ENCODE measurements around the gene USP17L24.
"Not testable (repeated sequence)": the region's sequence is repeated elsewhere in the genome, so short reads cannot be mapped to it uniquely, and the experiment has no call there.

USP17L24 gene, protein sequence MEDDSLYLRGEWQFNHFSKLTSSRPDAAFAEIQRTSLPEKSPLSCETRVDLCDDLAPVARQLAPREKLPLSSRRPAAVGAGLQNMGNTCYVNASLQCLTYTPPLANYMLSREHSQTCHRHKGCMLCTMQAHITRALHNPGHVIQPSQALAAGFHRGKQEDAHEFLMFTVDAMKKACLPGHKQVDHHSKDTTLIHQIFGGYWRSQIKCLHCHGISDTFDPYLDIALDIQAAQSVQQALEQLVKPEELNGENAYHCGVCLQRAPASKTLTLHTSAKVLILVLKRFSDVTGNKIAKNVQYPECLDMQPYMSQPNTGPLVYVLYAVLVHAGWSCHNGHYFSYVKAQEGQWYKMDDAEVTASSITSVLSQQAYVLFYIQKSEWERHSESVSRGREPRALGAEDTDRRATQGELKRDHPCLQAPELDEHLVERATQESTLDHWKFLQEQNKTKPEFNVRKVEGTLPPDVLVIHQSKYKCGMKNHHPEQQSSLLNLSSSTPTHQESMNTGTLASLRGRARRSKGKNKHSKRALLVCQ

DNA sequence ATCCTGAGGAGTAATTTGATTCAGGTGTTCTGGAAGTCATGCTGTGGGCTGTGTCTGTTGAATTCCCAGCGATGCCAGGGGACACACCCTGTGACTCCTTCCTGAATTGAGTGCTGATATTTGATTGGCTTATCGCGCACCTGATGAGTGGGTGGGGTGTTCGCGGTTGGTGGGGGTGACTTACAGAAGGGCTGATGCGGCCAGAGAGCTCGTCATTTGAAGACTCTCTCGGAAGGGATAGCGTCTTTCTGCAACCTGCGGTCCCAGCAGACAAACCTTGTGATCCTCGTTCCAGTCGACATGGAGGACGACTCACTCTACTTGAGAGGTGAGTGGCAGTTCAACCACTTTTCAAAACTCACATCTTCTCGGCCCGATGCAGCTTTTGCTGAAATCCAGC is at the start of gene USP17L24:
Gene USP17L24, plus strand, starts transcription at position 301 of the 400 bp plus-strand sequence. Its CDS starts 0 bp downstream, at position 301.
- DNase-seq (ENCODE audit: low read depth in 2 of 2, low spot score in 1 of 2) = not testable (repeated sequence)

DNA sequence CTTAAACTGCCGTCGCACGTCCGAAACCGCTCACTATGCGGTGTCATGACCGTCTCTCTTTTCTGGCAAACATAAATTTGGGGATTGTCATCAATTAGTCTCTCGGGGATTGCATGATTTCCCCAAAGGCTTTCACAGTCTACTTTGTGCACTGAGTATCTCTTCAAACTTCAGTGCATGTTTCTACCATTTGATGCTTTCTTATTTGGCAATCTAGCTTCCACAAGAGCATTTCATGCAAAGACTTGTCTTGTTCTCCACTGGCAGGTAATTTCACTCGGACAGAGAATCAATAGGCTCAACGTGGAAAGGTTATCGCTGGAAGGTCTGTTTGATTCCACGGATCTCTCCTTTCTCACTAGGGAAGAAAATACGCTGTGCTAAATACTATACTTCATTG is 774 bp upstream of the USP17L24 start:
- DNase-seq (ENCODE audit: low read depth in 2 of 2, low spot score in 1 of 2) = not testable (repeated sequence)

DNA sequence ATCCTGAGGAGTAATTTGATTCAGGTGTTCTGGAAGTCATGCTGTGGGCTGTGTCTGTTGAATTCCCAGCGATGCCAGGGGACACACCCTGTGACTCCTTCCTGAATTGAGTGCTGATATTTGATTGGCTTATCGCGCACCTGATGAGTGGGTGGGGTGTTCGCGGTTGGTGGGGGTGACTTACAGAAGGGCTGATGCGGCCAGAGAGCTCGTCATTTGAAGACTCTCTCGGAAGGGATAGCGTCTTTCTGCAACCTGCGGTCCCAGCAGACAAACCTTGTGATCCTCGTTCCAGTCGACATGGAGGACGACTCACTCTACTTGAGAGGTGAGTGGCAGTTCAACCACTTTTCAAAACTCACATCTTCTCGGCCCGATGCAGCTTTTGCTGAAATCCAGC is 4.6 kb downstream of the USP17L24 start, which contains the start of gene USP17L25:
Gene USP17L25, plus strand, starts transcription at position 301 of the 400 bp plus-strand sequence. Its CDS starts 0 bp downstream, at position 301.
- DNase-seq (ENCODE audit: low read depth in 2 of 2, low spot score in 1 of 2) = not testable (repeated sequence)

DNA sequence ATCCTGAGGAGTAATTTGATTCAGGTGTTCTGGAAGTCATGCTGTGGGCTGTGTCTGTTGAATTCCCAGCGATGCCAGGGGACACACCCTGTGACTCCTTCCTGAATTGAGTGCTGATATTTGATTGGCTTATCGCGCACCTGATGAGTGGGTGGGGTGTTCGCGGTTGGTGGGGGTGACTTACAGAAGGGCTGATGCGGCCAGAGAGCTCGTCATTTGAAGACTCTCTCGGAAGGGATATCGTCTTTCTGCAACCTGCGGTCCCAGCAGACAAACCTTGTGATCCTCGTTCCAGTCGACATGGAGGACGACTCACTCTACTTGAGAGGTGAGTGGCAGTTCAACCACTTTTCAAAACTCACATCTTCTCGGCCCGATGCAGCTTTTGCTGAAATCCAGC is 9.4 kb downstream of the USP17L24 start, which contains the start of gene USP17L26:
Gene USP17L26, plus strand, starts transcription at position 301 of the 400 bp plus-strand sequence. Its CDS starts 0 bp downstream, at position 301.
- DNase-seq (ENCODE audit: low read depth in 2 of 2, low spot score in 1 of 2) = not testable (repeated sequence)

DNA sequence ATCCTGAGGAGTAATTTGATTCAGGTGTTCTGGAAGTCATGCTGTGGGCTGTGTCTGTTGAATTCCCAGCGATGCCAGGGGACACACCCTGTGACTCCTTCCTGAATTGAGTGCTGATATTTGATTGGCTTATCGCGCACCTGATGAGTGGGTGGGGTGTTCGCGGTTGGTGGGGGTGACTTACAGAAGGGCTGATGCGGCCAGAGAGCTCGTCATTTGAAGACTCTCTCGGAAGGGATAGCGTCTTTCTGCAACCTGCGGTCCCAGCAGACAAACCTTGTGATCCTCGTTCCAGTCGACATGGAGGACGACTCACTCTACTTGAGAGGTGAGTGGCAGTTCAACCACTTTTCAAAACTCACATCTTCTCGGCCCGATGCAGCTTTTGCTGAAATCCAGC is 14.1 kb downstream of the USP17L24 start, which contains the start of gene USP17L5:
Gene USP17L5, plus strand, starts transcription at position 301 of the 400 bp plus-strand sequence. Its CDS starts 0 bp downstream, at position 301.
- DNase-seq (ENCODE audit: low read depth in 2 of 2, low spot score in 1 of 2) = not testable (repeated sequence)

DNA sequence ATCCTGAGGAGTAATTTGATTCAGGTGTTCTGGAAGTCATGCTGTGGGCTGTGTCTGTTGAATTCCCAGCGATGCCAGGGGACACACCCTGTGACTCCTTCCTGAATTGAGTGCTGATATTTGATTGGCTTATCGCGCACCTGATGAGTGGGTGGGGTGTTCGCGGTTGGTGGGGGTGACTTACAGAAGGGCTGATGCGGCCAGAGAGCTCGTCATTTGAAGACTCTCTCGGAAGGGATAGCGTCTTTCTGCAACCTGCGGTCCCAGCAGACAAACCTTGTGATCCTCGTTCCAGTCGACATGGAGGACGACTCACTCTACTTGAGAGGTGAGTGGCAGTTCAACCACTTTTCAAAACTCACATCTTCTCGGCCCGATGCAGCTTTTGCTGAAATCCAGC is 18.9 kb downstream of the USP17L24 start, which contains the start of gene USP17L27:
Gene USP17L27, plus strand, starts transcription at position 301 of the 400 bp plus-strand sequence. Its CDS starts 0 bp downstream, at position 301.
- not testable (repeated sequence) for DNase-seq (ENCODE audit: low read depth in 2 of 2, low spot score in 1 of 2)

DNA sequence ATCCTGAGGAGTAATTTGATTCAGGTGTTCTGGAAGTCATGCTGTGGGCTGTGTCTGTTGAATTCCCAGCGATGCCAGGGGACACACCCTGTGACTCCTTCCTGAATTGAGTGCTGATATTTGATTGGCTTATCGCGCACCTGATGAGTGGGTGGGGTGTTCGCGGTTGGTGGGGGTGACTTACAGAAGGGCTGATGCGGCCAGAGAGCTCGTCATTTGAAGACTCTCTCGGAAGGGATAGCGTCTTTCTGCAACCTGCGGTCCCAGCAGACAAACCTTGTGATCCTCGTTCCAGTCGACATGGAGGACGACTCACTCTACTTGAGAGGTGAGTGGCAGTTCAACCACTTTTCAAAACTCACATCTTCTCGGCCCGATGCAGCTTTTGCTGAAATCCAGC is 23.6 kb downstream of the USP17L24 start, which contains the start of gene USP17L28:
Gene USP17L28, plus strand, starts transcription at position 301 of the 400 bp plus-strand sequence. Its CDS starts 0 bp downstream, at position 301.
- DNase-seq (ENCODE audit: low read depth in 2 of 2, low spot score in 1 of 2) = not testable (repeated sequence)

DNA sequence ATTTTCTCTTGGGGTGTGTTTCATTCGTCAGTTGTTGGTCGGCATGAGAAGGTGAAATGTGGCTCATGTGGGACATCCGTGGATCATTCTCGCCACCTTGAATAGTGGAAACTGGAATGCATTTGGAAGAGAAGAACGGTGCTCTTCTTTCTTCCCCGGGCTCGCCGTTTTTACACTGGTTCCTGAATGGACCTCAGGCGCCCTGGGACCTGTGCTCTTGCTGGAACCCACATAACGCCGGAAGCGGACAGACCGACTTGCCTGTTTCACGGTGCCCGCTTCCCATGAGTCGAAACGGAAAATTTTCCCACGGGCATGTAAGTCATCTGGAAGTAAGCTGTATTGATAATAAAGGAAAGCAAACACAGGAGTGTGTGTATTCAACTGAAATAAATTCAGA is 25.9 kb downstream of the USP17L24 start:
- not testable (repeated sequence) for DNase-seq (ENCODE audit: low read depth in 2 of 2, low spot score in 1 of 2)

DNA sequence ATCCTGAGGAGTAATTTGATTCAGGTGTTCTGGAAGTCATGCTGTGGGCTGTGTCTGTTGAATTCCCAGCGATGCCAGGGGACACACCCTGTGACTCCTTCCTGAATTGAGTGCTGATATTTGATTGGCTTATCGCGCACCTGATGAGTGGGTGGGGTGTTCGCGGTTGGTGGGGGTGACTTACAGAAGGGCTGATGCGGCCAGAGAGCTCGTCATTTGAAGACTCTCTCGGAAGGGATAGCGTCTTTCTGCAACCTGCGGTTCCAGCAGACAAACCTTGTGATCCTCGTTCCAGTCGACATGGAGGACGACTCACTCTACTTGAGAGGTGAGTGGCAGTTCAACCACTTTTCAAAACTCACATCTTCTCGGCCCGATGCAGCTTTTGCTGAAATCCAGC is 28.4 kb downstream of the USP17L24 start, which contains the start of gene USP17L29:
Gene USP17L29, plus strand, starts transcription at position 301 of the 400 bp plus-strand sequence. Its CDS starts 0 bp downstream, at position 301.
- not testable (repeated sequence) for DNase-seq (ENCODE audit: low read depth in 2 of 2, low spot score in 1 of 2)

DNA sequence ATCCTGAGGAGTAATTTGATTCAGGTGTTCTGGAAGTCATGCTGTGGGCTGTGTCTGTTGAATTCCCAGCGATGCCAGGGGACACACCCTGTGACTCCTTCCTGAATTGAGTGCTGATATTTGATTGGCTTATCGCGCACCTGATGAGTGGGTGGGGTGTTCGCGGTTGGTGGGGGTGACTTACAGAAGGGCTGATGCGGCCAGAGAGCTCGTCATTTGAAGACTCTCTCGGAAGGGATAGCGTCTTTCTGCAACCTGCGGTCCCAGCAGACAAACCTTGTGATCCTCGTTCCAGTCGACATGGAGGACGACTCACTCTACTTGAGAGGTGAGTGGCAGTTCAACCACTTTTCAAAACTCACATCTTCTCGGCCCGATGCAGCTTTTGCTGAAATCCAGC is 37.9 kb downstream of the USP17L24 start, which contains the start of gene USP17L30:
Gene USP17L30, plus strand, starts transcription at position 301 of the 400 bp plus-strand sequence. Its CDS starts 0 bp downstream, at position 301.
- not testable (repeated sequence) for DNase-seq (ENCODE audit: low read depth in 2 of 2, low spot score in 1 of 2)
